EL (cell line): ENCODE results near the gene KCP.
A peak's percentile ranks its signal among the peaks of the same experiment; 100 is the strongest.

Experiments
- DNase-seq: peaks from one replicate; pipeline ENCODE4 v3.0.0-alpha.2; 2016

The KCP gene

DNA sequence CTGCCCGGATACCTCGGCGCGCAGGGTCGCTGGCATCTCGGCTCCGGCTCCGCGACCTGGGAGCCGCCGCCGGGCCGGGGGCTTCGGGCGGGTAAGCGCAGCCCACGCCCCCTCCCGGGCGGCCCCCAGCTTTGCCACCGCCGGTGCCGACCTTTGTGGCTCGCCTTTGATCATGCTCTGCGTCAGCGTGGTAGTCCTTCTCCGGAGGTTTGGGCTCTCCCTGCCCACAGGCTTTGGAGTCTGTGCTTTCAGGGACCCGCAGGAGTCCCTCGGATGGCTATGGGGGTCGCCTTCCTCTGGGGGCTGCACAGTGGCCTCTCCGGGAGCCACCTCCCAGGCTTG is 40.6 kb downstream of the KCP start:
- no peak for DNase-seq

DNA sequence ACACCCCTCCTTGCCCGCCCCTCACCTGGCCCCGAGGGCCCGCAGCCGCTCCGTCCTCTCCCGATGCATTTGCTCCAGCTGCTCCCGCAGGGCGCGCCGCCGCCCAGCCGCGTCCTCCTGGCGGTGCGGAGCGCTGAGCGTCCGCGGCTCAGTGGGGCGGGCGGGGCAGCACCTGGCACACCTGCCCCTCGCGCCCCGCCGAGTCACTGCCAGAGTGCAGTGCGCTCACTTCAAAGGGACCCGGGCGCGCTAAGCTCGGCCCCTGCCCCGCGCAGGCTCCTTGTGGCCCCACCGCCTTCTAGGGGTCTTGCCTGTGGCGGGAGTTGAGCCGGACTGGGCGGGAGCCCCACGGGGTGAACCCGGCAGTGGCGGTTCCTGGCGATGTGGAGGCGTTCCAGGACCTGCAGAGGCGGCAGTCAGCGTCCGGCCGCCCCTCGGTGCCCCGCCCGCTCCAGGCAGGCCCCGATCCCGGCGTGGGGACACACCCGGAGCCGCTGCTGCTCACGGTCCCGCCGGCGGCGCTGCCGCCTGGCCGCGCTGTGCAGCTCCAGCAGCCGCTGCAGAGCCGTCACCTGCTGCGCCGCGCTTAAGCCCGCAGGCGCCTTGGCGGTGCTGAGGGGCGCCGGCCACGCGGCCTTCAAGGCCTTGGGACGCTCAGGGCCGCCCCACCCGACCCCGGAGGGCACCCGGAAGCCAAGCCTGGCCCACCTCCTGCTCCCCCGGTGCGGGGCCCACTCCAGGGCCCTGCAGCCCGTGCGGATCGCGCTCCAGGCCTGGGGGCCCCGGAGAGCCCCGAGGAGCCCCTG is 41.2 kb downstream of the KCP start:
- DNase-seq: peak; percentile 48

DNA sequence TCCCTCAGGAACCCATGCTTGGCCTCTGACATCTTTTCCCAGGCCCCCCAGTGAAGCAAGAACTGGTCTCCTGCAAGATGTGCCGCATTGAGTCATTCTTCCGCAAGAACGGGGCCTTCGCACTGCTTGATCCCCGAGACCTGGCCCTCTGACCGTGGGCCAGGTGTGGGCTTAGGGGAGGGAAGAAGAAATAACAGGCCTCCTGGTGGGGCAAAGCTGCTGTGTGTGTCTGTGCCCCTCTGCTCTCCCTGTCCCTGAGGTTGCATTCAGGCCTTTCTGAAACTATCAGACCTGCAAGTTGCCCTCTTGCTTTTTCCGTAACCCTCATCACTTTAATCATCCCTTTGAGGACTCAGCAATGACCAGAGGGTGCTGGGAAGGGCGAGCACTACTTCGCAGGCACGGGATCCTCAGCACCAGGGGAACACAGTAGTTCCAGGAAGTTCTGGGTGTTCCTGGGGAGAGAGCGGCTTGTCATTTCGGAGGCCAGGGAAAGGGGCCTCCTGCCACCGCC is 41.8 kb downstream of the KCP start:
- no peak for DNase-seq

DNA sequence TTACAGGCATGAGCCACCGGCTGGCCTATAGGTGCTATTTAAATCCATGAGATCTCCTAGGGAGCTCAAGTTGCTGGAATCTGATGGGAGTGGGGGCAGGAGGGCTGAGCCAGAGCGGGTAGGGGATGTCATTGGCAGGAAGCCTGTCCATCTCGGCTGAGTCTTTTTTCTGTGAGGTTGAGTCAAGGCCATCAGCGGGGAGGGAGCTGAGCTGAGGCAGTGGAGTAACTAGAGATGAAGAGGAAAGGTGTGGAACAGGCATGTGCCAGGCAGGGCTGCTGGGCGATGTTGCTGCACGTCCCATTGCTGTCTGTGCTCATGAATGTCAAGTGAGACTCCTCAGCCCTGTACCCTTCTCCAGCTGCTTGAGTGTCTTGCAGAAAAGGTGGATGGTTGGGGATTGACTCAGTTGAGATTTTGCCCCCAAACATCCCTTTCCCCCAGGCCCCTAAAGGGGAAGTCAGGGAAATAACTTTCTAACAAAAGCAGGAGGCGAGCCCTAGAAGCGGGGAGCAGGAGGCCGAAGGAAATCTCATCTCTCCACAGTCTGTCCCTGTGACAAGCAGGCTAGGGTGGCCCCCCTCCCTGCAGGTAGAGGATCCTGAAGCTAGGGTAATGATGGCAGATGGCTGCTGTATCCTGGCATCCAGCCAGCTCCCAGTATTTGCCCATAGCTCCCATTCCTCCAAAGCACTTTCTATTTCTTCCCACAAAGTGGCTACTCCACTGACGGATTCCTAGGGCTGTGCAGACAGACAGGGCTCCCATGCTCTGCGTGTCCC is 42.5 kb downstream of the KCP start:
- DNase-seq: peak; percentile 23

DNA sequence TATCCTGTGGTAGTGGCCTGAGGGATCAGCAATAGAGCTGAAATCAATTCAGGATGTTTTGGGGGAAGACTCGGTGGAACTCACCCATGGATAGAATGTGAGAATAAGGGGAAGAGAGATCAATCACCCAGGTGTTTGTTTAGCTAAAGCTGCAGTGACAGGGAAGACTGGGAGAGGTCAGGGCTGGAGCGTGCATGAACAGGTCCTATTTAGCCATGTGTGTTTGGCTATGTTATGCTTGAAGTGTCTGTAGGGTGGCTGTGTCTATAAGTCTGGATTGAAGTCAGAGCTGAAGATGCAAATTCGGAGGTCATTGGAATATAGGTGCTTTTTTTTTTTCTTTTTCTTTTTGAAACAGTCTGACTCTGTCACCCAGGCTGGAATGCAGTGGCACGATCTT is 43.3 kb downstream of the KCP start:
- no peak for DNase-seq

DNA sequence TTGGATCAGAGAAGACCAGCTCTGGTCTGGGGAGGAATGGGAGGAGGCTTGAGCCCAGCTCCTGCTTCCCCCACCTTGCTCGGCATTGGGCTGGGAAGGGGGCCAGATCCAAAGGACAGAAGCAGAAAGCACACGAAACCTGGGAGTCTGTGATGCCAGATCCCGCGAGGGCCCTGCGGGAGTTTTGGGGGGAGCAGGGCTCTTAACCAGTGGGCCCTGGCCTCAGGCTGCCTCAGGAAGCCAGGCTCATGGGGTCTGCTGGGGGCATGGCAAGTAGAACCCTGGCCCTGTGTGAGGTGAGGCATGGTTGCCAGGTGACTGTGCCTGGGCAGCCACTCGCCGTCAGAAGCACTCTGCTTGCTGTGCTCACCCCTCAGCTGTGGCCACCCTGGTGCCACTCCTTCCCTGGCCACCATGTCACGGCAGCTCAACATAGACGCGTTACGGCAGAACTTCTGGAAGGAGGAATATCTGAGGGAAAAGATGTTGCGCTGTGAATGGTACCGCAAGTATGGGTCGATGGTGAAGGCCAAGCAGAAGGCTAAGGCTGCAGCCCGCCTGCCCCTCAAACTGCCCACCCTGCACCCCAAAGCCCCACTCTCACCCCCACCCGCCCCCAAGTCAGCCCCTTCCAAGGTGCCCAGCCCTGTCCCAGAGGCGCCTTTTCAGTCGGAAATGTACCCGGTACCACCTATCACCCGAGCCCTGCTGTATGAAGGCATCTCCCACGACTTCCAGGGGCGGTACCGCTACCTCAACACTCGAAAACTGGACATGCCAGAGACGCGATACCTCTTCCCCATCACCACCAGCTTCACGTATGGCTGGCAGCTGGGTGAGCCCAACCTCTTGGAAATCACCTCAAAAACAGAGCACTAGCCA is 44.3 kb downstream of the KCP start:
- DNase-seq: no peak

DNA sequence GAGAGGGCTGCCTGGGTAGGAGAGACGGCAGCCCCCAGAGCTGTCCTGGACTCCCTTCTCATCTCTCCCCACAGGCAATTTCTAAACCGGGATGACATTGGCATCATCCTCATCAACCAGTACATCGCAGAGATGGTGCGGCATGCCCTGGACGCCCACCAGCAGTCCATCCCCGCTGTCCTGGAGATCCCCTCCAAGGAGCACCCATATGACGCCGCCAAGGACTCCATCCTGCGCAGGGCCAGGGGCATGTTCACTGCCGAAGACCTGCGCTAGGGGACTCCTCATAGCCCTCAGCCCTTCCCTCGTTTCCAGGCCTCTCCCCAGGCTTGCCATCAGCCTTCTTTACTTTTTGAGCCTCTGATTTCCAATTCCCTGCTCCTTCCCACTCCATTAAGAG is 45.2 kb downstream of the KCP start:
- no peak for DNase-seq

DNA sequence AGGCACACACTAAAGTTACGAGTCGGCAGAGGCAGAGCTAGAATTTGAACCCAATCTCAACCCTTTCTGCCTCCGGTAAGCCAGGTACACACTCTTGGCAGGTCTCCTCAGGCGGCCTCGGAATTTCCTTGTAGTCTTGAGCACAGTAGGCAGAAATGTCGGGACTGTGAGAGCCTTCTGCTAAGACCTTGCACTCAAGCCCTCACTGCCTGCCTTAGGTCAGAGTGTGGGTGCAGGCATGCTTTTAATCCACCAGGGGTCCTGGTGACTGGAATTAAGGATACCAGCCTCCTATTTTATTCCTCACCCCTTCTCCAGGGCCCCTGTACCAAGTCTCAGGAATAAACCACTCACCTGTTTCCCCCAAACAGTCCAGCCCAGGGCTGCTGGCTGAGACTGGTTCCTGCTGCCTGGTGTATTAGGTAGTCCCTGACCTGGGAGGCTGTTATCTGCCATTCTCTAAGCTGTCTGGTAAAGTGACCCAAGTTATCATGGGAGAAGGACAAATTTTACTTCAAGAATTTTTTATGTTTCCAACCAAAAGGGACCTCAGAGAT is 47.0 kb downstream of the KCP start:
- peak; percentile 75 for DNase-seq

DNA sequence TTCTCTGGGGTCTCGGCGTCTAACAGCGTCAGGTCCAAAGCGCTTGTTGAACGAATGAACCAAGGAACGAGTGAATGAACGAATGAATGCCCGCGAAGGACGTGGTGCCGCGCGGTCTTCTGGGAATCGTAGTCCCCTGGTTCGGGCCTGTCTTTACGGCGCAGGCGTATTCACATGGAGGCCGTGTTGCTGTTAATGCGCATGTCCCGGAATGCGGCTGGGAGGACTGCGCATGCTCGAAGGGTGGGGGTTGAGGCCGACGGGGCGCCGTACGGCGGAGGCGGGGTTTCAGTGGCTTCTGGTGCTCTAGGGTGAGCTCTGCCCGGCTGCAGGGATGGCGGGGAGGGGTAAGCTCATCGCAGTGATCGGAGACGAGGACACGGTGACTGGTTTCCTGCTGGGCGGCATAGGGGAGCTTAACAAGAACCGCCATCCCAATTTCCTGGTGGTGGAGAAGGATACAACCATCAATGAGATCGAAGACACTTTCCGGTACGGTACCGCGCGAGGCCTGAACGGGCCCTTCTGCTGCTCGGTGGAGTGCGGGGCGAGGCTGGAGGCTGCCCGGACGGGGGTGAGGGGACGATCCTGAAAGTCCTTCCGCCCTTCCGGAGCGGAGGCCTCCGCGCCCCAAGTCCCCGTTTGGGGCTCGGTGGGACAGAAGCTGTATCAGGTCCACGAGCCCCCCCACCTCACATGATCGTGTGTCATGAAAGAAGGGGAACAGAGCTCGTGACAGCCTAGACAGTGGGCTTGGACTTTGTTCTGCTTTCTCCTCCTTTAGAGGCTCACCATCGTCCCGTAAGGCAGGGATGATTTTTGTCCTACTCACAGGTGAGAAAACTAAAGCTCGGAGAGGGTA is 47.7 kb downstream of the KCP start, which contains the start of gene ATP6V1F:
Gene ATP6V1F (plus strand): TSS at position 286 of the 862 bp plus-strand sequence. CDS start 49 bp downstream, at position 335.
- peak; percentile 96 for DNase-seq

DNA sequence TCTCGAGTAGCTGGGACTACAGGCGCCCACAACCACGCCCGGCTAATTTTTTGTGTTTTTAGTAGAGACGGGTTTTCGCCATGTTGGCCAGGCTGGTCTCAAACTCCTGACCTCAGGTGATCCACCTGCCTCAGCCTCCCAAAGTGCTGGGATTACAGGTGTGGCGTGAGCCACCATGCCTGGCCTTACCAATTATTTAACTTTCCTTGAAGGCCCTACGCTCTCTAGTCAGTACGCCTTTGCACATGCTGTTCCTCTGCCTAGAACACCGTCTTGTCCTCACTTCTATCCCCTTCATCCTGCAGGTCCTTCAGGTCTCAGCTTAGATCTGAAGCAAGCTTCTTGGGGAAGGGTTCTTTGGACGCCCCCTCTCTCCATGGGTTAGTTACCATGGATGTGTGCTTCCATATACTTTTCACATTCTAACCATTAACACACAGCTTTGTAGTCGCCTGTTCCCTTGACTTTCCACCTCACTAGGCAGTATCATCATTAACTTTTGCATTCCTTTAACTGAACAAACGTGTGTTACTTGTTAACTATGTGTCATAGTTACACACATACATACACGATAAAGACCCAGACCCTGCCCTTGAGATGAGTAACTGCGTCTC is 48.4 kb downstream of the KCP start:
- no peak for DNase-seq

DNA sequence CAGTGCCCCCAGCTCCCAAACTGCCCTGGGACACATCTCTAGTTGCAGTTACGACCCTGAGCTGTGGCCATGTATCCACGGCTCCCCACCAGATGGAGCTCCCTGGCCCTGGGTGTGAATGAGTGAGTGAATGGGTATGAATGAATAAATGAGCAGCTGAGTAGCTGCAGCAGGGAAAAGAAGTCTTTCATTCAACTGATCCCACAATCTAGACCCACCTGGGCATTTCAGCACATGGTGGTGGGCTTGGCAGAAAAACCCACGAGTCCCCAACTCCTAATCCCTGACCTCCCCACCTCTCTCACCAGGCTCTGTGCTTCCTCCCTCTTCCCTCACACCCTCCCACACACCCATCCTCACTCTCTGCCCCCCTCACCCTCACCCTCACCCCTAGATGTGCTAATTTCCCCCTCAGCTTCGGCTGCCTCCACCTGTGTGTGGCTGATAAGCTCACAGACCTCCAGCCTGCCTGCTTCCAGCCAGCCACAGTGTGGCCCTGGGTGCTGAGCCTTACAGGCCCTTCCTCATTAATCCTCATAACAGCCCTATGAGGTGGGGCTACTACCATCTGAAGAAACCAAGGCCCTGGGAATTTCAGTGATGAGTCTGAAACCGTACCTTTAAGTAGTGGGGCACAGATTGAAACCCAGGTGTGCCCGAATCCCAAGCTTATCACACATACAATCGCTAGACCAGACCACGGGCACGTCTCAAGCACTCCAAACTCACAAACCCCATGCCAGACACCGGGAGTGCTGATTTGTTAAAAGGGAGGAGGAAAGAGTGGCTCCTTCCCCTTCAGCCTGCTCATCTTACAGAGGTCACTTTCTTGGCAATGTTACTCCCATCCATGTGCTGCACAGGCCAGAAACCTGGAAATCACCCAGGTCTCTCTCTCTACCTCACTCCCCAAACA is 50.1 kb downstream of the KCP start:
- peak; percentile 33 for DNase-seq

DNA sequence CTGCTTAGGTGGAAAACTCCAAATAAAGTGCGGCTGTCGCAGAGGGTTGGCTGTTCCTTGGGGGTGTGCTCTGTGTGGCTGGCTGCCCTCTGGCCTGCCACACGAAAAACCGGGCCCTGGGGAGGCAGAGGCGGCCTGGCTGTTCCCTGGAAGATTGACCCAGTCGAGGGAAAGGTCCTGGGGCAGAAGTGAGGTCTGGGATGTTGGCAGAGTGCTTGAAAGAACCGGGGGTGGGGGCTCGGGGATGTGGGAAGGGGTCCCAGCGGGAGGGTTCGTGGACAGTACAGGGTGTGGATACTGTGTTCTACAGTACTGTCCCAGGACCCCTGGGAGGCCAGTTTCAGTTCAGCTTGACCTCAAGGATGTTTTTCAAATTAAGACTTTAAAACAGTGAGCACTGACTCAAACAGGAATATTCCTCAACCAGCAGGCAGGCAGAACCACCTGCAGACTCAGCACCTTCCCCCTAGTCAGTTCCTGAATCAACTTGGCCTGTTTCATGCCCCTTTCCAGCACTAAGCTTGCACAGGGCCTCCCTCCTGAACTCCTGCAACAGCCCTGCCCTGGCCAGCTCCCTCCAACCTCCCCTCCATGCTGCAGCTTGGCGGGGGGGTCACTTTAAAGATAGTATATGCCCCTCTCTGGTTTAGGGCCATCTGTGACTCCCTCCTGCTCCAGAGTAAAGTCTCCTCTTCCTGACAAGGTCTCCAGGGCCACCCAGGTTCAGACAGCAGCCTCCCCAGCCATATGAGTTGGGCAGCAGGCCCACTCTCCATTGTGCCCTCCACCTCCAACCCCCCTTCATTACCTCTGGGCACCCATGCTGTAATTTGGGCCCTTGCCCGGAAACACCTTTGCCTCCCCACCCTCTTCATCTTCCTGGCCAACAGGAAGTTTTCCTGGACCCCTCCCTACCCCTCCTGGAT is 51.0 kb downstream of the KCP start:
- no peak for DNase-seq

DNA sequence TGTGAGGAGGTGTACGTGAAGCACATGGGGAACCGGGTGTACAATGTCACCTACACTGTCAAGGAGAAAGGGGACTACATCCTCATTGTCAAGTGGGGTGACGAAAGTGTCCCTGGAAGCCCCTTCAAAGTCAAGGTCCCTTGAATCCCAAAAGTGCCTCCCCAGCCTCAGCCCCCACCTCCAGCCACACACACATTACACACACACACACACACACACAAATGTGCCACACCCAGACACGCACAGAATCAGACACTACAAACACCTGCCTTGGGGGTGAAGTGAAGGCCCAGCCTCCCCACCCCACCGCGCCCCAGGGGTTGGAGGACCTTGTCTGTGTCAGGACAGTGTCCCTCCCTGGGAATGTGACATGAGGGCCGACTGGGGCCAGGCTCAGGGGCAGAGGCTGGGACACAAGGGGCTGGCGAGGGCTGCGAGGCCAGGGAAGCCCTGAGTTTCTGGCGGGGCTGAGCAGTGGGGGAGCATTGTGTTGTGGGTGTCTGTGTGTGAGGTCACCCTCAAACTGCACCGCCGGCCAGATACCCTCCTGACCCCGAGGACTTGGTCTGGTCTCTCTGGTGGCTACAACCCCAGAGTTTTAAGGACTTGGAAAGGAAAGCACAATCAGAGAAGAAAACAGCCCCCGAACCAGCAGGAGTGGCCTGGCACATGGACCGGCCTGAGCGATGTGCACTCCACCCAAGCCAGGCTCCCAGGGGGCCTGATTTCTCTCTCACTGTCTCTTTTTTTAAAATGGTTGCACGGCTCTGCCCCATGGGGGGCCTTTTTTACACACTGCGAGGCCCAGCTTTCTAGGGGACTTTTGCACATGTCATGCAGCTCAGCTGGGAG is 51.9 kb downstream of the KCP start:
- no peak for DNase-seq

DNA sequence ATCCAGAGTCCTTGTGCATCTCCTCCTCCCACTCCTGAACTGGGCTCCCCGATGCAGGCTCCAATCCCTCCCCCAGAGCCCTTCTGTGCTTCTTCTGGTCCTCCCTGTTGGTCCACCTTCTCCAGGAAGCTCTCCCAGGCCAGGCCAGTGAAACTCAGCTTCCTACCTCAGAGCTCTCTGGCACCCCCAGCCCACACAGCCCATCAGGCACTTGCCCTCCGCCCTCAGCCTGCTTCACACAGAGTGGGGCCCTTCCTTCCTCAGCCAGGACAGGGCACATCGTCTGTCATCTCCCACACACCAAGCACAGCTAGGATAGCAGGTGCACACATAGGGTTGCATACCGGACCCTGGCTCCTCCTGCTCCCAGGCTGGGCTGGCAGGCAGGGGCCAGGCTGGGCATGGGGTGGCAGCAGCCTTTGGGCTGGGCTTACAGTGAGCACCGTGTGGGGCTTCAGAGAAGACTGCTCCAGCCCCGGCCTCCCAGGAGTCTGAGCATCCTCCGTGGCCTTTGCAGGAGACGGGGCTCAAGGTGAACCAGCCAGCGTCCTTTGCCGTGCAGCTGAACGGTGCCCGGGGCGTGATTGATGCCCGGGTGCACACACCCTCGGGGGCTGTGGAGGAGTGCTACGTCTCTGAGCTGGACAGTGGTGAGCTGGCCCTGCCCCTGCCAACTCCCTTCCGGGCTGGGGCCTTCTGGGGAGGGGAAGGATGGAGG is 54.3 kb downstream of the KCP start:
- no peak for DNase-seq

DNA sequence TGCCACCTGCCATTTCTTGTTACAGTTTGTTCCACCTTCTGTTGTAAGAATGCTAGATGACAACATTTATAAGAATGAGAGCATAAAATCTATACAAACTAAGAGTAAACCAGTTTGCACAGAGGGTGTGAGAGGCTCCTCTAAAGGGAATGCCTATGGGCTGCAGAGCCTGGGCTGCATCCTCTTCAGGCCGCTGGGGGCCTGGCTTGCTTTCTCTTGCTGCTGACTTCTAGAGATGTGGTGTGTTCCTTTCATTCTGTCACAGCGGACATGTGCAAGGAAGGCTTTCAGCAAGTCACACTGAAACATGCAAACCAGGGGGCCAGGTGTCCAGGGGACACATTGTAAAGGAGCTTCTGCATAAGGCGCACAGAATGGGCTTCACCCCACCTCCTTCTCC is 55.0 kb downstream of the KCP start:
- no peak for DNase-seq

DNA sequence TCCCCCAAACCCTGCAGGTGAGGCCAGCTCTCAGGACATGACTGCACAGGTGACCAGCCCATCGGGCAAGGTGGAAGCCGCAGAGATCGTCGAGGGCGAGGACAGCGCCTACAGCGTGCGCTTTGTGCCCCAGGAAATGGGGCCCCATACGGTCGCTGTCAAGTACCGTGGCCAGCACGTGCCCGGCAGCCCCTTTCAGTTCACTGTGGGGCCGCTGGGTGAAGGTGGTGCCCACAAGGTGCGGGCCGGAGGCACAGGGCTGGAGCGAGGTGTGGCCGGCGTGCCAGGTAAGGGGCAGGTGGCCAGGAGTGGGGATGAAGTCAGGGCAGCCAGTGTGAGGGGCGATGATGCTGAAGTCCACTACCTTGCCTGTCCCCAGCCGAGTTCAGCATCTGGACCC is 56.1 kb downstream of the KCP start:
- no peak for DNase-seq

DNA sequence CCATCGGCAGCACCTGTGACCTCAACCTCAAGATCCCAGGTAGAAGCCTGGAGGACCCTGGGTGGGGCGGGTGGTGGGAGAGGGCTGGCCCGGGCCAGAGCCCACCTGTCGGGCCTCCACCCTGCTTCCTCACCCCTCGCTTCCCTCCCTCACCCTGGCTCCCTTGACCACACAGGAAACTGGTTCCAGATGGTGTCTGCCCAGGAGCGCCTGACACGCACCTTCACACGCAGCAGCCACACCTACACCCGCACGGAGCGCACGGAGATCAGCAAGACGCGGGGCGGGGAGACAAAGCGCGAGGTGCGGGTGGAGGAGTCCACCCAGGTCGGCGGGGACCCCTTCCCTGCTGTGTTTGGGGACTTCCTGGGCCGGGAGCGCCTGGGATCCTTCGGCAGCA is 56.7 kb downstream of the KCP start:
- DNase-seq: no peak
